T-helper 2 cell treated with Interferon-gamma antibody and Interleukin-4, amounts not matched to agents 100 ng/mL and 5 ng/mL, for 36 hours (primary cell): ENCODE results near the gene UQCRH. TPM values are rescaled to one million over a fixed set of nuclear protein-coding genes. Genes with fewer than 3 reads are reported as not detected.
"Not testable (repeated sequence)": the region's sequence is repeated elsewhere in the genome, so short reads cannot be mapped to it uniquely, and the experiment has no call there.

Experiments used
- intact Hi-C: fragments of 100-400 bp; cut with micrococcal nuclease; formaldehyde crosslinking; loops from one replicate; pipeline ENCODE4 v1.15.1; 2023
- total RNA-seq: library from RNA; stranded (reverse); gene quantifications from 2 replicates; pipeline ENCODE4 v1.2.3, GENCODE V29; 2022

UQCRH gene
- total RNA-seq, 1 donor from 2014 or later: 283 TPM

DNA sequence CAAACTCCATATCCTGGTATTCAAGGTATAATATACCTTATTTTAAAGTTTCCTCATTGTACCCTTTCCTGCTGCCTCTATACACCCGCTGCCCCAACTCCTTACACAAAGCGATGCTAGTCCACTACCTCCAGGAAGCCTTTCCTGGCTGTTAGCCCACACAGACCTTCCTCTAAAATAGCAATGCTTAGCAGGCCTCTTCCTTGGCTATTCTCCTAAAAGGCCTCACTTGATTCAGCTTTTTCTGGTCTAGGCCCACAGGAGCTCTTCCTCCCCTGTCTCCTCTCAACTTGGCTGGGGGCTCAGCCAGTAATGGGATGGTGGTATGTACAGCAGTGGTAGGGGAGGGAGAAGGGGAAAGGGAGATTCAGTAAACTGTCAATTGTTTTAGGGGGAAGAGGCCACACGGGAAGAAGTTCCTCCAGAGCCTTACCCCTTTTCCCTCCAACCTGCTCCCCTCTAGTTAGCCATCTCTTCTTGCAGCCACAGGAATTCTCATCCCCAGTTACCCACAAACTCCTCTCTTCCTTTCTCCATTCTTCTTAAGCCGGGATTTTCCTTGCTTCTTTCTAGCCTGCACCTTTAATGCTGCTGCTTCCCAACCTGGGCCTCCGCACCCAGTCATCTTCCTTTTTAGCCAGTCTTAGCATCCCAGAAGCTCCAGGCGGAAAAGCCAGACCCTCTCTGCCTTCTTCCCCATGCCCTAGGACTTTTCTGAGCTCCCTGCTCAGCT is 2.7 kb upstream of the UQCRH start:
- intact Hi-C loops: loop anchor here (10.0 kb wide), 1 partner anchor 716 kb away; the partner anchor contains the start of gene NASP

GRCh38 chr1:46301406-46301807 is 2.1 kb upstream of the UQCRH start:
- intact Hi-C loops: loop anchor here (10.0 kb wide), 1 partner anchor 717 kb away; the partner anchor contains the start of gene NASP

DNA sequence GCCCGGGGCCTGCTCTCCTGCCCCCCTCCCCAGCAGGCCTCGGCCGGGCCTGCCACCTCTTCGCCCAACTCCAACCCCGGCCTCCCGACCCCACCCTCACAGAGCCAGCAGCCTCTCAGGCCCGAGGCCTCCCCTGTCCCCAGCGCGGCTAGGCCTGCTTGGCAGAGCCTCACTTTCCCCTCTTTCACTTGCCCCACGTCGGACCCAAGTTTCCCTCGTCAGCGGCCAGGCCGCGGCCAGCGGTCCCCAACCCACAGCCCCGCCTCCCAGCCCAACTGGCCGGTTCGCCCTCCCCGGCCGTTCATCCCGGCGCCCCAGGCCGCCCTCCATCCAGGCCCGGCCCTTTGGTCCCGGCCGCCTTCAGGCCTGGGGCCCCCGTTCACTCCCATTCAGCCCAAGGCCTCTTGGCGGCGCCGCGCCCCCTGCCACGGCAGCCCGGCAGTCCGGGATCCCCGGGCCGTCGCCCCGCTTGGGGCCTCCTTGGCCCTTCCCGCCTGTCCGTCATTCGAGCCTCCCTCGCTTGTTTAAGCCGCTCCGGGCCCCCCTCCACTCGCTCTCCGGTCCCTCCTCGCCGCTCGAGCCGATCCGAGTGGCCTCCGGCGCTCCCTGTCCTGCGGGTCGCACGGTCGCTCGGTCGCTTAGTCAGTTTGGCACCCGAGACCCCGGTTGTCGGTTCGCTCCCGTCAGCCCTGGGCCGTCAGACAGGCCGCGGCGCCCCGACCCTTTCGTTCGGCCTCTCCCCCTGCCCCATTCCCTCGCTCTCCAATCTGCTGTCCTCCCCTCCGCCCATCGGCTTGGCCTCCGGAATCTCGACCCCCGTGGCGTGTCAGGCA is 1.5 kb upstream of the UQCRH start:
- intact Hi-C loops: loop anchor here (2.0 to 10.0 kb wide), 3 partner anchors 47 to 717 kb away; partner anchors contain the start of genes NASP and PIK3R3

GRCh38 chr1:46302641-46303037 is 859 bp upstream of the UQCRH start:
- intact Hi-C loops: loop anchor here (1.0 to 10.0 kb wide), 6 partner anchors 38 to 718 kb away; partner anchors contain the start of genes NASP, NSUN4, PIK3R3 and RAD54L

GRCh38 chr1:46303872-46304326 is 401 bp downstream of the UQCRH start:
- intact Hi-C loops: loop anchor here (1.0 to 10.0 kb wide), 6 partner anchors 36 to 719 kb away; partner anchors contain the start of genes NASP, NSUN4, PIK3R3 and RAD54L

DNA sequence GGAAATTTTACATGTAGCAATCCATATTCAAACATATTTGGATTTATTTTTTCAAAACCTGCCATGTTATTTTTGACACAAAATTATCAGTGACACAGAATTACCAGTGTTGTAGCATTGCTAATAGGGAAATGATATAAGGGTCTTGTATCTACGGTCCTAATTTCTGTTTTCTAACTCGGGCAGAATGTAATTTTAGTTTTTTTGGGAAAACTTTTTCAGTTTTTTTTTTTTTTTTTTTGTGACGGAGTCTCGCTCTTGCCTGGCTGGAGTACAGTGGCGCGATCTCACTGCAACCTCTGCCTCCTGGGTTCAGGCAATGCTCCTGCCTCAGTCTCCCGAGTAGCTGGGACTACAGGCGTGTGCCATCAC is 2.6 kb downstream of the UQCRH start:
- intact Hi-C loops: loop anchor here (10.0 kb wide), 1 partner anchor 721 kb away; the partner anchor contains the start of gene NASP

GRCh38 chr1:46309401-46310159 is 6.1 kb downstream of the UQCRH start:
- intact Hi-C loops: loop anchor here (10.0 kb wide), 1 partner anchor 725 kb away; the partner anchor contains the start of gene NASP

- intact Hi-C loops: no loop called here
Measured at GRCh38 chr1:46310321-46310720, 6.8 kb downstream of the UQCRH start.

- intact Hi-C loops: no loop called here
Measured at GRCh38 chr1:46315669-46316403, 12.3 kb downstream of the UQCRH start.

- intact Hi-C loops: no loop called here
Measured at GRCh38 chr1:46317323-46317722, 13.8 kb downstream of the UQCRH start.

DNA sequence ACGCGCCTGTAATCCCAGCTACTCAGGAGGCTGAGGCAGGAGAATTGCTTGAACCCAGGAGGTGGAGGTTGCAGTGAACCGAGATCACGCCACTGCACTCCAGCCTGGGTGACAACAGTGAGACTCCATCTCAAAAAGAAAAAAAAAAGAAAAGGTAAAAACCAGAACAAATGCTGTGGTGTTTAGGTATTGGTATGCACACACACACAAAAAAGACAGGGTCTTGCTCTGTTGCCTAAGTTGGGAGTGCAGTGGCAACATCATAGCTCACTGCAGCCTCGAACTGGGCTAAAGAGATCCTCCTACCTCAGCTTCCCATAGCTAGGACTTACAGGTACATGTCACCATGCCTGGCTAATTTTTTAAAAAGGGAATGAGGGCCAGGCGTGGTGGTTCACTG is 15.8 kb downstream of the UQCRH start:
- intact Hi-C loops: not testable (repeated sequence)

DNA sequence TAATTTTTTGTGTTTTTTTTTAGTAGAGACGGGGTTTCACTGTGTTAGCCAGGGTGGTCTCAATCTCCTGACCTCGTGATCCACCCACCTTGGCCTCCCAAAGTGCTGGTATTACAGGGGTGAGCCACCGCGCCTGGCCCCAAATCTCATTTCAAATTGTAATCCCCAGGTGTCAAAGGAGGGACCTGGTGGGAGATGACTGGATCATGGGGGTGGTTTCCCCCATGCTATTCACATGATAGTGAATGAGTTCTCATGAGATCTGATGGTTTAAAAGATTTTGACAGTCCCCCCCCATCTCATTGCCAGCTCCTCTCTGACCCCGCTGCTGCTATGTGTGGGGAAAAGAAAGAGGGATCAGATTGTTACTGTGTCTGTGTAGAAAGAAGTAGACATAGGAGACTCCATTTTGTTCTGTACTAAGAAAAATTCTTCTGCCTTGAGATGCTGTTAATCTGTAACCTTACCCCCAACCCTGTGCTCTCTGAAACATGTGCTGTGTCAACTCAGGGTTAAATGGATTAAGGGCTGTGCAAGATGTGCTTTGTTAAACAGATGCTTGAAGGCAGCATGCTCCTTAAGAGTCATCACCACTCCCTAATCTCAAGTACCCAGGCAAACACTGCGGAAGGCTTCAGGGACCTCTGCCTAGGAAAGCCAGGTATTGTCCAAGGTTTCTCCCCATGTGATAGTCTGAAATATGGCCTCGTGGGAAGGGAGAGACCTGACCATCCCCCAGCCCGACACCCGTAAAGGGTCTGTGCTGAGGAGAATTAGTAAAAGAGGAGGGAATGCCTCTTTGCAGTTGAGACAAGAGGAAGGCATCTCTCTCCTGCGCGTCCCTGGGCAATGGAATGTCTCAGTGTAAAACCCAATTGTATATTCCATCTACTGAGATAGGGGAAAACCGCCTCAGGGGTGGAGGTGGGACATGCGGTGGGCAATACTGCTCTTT is 16.7 kb downstream of the UQCRH start:
- intact Hi-C loops: not testable (repeated sequence)

DNA sequence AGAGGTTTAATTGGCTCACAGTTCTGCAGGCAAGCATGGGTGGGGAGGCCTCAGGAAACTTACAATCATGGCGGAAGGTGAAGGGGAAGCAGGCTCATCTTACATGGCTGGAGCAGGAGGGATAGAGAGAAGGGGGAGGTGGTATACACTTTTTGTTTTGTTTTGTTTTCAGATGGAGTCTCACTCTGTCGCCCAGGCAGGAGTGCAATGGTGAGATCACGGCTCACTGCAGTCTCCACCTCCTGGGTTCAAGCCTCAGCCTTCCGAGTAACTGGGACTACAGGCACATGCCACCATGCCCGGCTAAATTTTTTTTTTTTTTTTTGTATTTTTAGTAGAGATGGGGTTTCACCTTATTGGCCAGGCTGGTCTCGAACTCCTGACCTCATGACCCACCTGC is 18.7 kb downstream of the UQCRH start:
- intact Hi-C loops: not testable (repeated sequence)

DNA sequence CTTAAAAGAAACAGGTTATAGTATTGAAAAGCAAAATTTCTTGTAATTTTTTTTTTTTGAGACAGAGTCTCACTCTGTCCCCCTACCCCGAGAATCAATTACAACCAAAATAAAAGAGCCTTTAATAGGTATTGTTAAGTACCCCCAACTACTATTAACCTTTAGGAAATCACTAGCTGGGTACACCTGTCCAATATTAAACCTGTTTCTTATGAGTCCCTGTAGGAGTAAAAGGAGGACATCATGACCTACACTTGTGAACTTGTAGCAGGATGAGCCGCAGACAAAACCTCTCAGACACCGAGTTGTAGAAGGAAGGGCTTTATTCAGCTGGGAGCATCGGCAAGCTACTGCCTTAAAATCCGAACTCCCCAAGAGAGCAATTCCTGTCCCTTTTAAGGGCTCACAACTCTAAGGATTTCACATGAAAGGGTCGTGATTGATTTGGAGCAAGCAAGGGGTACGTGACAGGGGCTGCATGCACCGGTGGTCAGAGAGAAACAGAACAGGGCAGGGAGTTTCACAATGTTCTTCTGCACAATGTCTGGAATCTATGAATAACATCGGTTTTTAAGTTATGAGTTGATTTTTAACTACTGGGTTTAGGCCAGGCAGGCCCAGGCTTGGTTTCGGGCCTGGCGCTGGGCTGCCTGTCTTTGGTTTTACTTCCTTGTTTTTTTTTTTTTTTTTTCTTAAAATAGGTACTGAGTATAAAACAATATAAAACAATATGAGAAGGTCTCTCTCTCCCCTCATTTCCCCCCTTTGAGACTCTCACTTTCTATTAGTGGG is 22.0 kb downstream of the UQCRH start:
- intact Hi-C loops: not testable (repeated sequence)

- intact Hi-C loops: not testable (repeated sequence)
Measured at GRCh38 chr1:46328182-46328581, 24.7 kb downstream of the UQCRH start.

DNA sequence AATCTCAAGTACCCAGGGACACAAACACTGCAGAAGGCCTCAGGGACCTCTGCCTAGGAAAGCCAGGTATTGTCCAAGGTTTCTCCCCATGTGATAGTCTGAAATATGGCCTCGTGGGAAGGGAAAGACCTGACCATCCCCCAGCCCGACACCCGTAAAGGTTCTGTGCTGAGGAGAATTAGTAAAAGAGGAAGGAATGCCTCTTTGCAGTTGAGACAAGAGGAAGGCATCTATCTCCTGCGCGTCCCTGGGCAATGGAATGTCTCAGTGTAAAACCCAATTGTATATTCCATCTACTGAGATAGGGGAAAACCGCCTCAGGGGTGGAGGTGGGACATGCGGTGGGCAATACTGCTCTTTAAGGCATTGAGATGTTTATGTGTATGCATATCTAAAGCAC is 26.3 kb downstream of the UQCRH start:
- intact Hi-C loops: not testable (repeated sequence)

DNA sequence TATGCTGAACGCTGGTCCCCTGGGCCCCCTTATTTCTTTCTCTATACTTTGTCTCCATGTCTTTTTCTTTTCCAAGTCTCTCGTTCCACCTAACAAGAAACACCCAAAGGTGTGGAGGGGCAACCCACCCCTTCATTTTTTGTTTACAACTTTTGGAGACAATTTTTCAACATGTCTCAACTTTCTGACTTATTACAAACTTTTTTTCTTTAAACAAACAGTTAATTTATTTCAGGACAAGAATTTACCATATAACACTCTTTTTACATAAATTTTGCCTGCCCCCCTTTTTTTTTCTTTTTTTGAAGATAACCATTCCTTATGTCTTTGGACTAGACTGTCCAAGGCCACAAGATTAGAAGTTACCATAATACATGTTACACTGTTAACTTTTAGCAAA is 26.9 kb downstream of the UQCRH start:
- intact Hi-C loops: not testable (repeated sequence)

- intact Hi-C loops: not testable (repeated sequence)
Measured at GRCh38 chr1:46331786-46332540, 28.5 kb downstream of the UQCRH start.
